GM23338 (cell line): ENCODE results near the gene FOXM1. TPM values are rescaled to one million over a fixed set of nuclear protein-coding genes. Genes with fewer than 3 reads are reported as not detected.

Experiments
- ATAC-seq: fragments of 200-7000 bp; cut with Tn5 transposase; 3 replicates; pipeline ENCODE4 v1.9.1; 2020
- DNase-seq: peaks from one replicate; pipeline ENCODE4 v3.0.0-alpha.2; 2015; ENCODE audit warnings: low spot score
- H2AFZ ChIP-seq: fragments of 200-600 bp; sonication (generic); 2 replicates; pipeline ENCODE4 v1.8.0; 2016; ENCODE audit warnings: antibody characterized with exemption, mild to moderate bottlenecking, moderate library complexity
- H3F3A ChIP-seq: fragments of 200-600 bp; sonication (generic); replicated peaks from 2 replicates; pipeline ENCODE4 v1.8.0; 2017; ENCODE audit warnings: antibody characterized with exemption, mixed run types, low read depth
- H3K27ac ChIP-seq: fragments of 200-600 bp; sonication (generic); 2 replicates; pipeline ENCODE4 v1.6.1; 2016; ENCODE audit warnings: low read depth
- H3K27me3 ChIP-seq: fragments of 200-600 bp; sonication (generic); 2 replicates; pipeline ENCODE4 v1.8.0; 2016; ENCODE audit warnings: mild to moderate bottlenecking, mixed run types, moderate library complexity; ENCODE audit not compliant: insufficient read depth
- H3K36me3 ChIP-seq: fragments of 200-600 bp; sonication (generic); 2 replicates; pipeline ENCODE4 v1.8.0; 2016; ENCODE audit warnings: mild to moderate bottlenecking; ENCODE audit not compliant: insufficient read depth
- H3K4me1 ChIP-seq: fragments of 200-600 bp; sonication (generic); 2 replicates; pipeline ENCODE4 v1.8.0; 2016; ENCODE audit warnings: mild to moderate bottlenecking, moderate library complexity; ENCODE audit not compliant: insufficient read depth
- H3K4me2 ChIP-seq: fragments of 200-600 bp; sonication (generic); 2 replicates; pipeline ENCODE4 v1.7.1; 2017; ENCODE audit warnings: mixed run types
- H3K4me3 ChIP-seq: fragments of 200-600 bp; sonication (generic); 2 replicates; pipeline ENCODE4 v1.6.1; 2016; ENCODE audit warnings: mixed run types
- H3K79me2 ChIP-seq: fragments of 200-600 bp; sonication (generic); replicated peaks from 2 replicates; pipeline ENCODE4 v1.8.0; 2017; ENCODE audit warnings: mild to moderate bottlenecking; ENCODE audit not compliant: insufficient read depth
- H3K9me2 ChIP-seq: fragments of 200-600 bp; sonication (generic); 2 replicates; pipeline ENCODE4 v1.8.0; 2017; ENCODE audit not compliant: insufficient read depth
- H4K20me1 ChIP-seq: fragments of 200-600 bp; sonication (generic); replicated peaks from 2 replicates; pipeline ENCODE4 v1.8.0; 2017; ENCODE audit warnings: mild to moderate bottlenecking; ENCODE audit not compliant: insufficient read depth
- H3K27ac Mint-ChIP-seq: 2 replicates; pipeline ENCODE4 v1.8.0; 2020; ENCODE audit warnings: inconsistent platforms, mild to moderate bottlenecking, moderate library complexity, mixed read lengths
- H3K27me3 Mint-ChIP-seq: 3 replicates; pipeline ENCODE4 v1.8.0; 2022; ENCODE audit warnings: low read depth, mild to moderate bottlenecking, moderate library complexity, mixed read lengths, inconsistent platforms; ENCODE audit not compliant: insufficient read depth, poor library complexity
- H3K36me3 Mint-ChIP-seq: 3 replicates; pipeline ENCODE4 v1.8.0; 2021; ENCODE audit warnings: low read depth, mild to moderate bottlenecking, inconsistent platforms, moderate library complexity, mixed read lengths
- H3K4me1 Mint-ChIP-seq: 3 replicates; pipeline ENCODE4 v1.8.0; 2020; ENCODE audit warnings: mild to moderate bottlenecking, inconsistent platforms, mixed read lengths
- H3K4me3 Mint-ChIP-seq: 3 replicates; pipeline ENCODE4 v1.8.0; 2021; ENCODE audit warnings: moderate library complexity, mild to moderate bottlenecking, inconsistent platforms, mixed read lengths
- H3K9me3 Mint-ChIP-seq: 3 replicates; pipeline ENCODE4 v1.8.0; 2020; ENCODE audit warnings: moderate library complexity, mild to moderate bottlenecking, inconsistent platforms, mixed read lengths
- EZH2phosphoT487 ChIP-seq: fragments of 200-600 bp; sonication (generic); IDR thresholded peaks from one replicate; pipeline ENCODE4 v1.8.1; 2018; ENCODE audit warnings: antibody characterized with exemption; ENCODE audit not compliant: unreplicated experiment
- JUNB ChIP-seq: IDR thresholded peaks from one replicate; pipeline ENCODE4 v1.6.1; 2016; ENCODE audit warnings: antibody characterized with exemption; ENCODE audit not compliant: unreplicated experiment
- POLR2AphosphoS5 ChIP-seq: IDR thresholded peaks from 2 replicates; pipeline ENCODE4 v1.6.1; 2016; ENCODE audit warnings: antibody characterized with exemption, low read depth
- STAT1 ChIP-seq: IDR thresholded peaks from one replicate; pipeline ENCODE4 v1.6.1; 2016; ENCODE audit warnings: antibody characterized with exemption; ENCODE audit not compliant: unreplicated experiment
- ZNF331 ChIP-seq: fragments of 250-450 bp; sonication (Bioruptor Pico); IDR thresholded peaks from 2 replicates; pipeline ENCODE4 v1.5.0; 2020; ENCODE audit warnings: low read depth, mild to moderate bottlenecking, moderate library complexity
- polyA plus RNA-seq: library from polyadenylated mRNA; unstranded; fragments of >200 nt; fragmentation: Nextera tagmentation; extraction: Ambion mirVana; gene quantifications from 2 replicates; pipeline ENCODE4 v1.2.1, GENCODE V29; 2016
- total RNA-seq: library from RNA; depleted of rRNA; stranded (reverse); fragments of >200 nt; shearing (Covaris generic); gene quantifications from 2 replicates; pipeline ENCODE4 v1.2.3, GENCODE V29; 2014
- TF ChIP-seq, protein P1 (sequence below): fragments of 250-450 bp; sonication (Bioruptor Pico); IDR thresholded peaks from 2 replicates; pipeline ENCODE4 v1.5.0; 2020; ENCODE audit warnings: mild to moderate bottlenecking, moderate library complexity
- TF ChIP-seq, protein P2 (sequence below): IDR thresholded peaks from 2 replicates; pipeline ENCODE4 v1.6.1; 2016; ENCODE audit warnings: antibody characterized with exemption

The FOXM1 gene
- total and polyA plus RNA-seq, 2 experiments from 2014 or later = 31.0 to 98.1 TPM

DNA sequence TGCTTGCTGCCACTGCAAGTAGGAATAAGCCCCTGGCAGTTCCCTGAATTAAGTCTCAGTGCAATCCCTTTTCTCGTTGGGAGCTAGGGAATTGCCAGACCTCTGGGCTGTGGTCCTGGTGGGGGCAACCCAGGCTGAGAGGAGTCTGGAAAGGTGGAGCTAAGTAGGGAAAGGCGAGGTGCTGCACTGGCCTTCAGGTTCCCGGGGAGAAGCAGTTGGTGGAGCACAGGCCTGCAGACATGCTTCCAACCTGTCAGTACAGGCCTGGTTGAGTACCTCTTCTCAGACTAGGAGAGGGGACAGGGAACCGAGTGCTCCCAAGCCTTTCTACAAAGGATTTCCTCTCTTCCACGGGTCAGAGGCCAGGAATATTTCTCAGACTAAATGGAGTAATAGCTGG is 43.6 kb downstream of the FOXM1 start:
- Histone ChIP-seq H3K4me1 (peaks cover 12% of the 10 kb centered on the region; the same call in 1 of the 2 replicates), H4K20me1 (peaks cover 5% of the 10 kb centered on the region; the same call in 1 of the 2 replicates), H3K79me2 (no peaks in the 10 kb centered on the region), H3K27me3 (no peaks in the 10 kb centered on the region), H3K36me3 (no peaks in the 10 kb centered on the region), H2AFZ (no peak overlapping the region), H3K9me2 (no peaks in the 10 kb centered on the region), H3K27ac (no peak overlapping the region), H3F3A (0 out of 2 replicates have a peak, but pooled peaks cover 3% of the 10 kb centered on the region), H3K4me2 (no peak overlapping the region), H3K4me3 (no peak overlapping the region)
- peaks cover 19% of the 10 kb centered on the region for H3K4me1 Mint-ChIP-seq
- TF ChIP-seq, protein P1, sequence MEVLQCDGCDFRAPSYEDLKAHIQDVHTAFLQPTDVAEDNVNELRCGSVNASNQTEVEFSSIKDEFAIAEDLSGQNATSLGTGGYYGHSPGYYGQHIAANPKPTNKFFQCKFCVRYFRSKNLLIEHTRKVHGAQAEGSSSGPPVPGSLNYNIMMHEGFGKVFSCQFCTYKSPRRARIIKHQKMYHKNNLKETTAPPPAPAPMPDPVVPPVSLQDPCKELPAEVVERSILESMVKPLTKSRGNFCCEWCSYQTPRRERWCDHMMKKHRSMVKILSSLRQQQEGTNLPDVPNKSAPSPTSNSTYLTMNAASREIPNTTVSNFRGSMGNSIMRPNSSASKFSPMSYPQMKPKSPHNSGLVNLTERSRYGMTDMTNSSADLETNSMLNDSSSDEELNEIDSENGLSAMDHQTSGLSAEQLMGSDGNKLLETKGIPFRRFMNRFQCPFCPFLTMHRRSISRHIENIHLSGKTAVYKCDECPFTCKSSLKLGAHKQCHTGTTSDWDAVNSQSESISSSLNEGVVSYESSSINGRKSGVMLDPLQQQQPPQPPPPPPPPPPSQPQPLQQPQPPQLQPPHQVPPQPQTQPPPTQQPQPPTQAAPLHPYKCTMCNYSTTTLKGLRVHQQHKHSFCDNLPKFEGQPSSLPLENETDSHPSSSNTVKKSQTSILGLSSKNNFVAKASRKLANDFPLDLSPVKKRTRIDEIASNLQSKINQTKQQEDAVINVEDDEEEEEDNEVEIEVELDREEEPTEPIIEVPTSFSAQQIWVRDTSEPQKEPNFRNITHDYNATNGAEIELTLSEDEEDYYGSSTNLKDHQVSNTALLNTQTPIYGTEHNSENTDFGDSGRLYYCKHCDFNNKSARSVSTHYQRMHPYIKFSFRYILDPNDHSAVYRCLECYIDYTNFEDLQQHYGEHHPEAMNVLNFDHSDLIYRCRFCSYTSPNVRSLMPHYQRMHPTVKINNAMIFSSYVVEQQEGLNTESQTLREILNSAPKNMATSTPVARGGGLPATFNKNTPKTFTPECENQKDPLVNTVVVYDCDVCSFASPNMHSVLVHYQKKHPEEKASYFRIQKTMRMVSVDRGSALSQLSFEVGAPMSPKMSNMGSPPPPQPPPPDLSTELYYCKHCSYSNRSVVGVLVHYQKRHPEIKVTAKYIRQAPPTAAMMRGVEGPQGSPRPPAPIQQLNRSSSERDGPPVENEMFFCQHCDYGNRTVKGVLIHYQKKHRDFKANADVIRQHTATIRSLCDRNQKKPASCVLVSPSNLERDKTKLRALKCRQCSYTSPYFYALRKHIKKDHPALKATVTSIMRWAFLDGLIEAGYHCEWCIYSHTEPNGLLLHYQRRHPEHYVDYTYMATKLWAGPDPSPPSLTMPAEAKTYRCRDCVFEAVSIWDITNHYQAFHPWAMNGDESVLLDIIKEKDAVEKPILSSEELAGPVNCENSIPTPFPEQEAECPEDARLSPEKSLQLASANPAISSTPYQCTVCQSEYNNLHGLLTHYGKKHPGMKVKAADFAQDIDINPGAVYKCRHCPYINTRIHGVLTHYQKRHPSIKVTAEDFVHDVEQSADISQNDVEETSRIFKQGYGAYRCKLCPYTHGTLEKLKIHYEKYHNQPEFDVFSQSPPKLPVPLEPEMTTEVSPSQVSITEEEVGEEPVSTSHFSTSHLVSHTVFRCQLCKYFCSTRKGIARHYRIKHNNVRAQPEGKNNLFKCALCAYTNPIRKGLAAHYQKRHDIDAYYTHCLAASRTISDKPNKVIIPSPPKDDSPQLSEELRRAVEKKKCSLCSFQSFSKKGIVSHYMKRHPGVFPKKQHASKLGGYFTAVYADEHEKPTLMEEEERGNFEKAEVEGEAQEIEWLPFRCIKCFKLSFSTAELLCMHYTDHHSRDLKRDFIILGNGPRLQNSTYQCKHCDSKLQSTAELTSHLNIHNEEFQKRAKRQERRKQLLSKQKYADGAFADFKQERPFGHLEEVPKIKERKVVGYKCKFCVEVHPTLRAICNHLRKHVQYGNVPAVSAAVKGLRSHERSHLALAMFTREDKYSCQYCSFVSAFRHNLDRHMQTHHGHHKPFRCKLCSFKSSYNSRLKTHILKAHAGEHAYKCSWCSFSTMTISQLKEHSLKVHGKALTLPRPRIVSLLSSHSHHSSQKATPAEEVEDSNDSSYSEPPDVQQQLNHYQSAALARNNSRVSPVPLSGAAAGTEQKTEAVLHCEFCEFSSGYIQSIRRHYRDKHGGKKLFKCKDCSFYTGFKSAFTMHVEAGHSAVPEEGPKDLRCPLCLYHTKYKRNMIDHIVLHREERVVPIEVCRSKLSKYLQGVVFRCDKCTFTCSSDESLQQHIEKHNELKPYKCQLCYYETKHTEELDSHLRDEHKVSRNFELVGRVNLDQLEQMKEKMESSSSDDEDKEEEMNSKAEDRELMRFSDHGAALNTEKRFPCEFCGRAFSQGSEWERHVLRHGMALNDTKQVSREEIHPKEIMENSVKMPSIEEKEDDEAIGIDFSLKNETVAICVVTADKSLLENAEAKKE (CRISPR knock-in tag) = no peak
- TF ChIP-seq STAT1 (no peak), JUNB (no peak), ZNF331 (CRISPR knock-in tag) (no peak), POLR2AphosphoS5 (no peak), EZH2phosphoT487 (no peak)
- TF ChIP-seq, protein P2, sequence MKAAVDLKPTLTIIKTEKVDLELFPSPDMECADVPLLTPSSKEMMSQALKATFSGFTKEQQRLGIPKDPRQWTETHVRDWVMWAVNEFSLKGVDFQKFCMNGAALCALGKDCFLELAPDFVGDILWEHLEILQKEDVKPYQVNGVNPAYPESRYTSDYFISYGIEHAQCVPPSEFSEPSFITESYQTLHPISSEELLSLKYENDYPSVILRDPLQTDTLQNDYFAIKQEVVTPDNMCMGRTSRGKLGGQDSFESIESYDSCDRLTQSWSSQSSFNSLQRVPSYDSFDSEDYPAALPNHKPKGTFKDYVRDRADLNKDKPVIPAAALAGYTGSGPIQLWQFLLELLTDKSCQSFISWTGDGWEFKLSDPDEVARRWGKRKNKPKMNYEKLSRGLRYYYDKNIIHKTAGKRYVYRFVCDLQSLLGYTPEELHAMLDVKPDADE = no peak
- DNase-seq (no peak), ATAC-seq (no peak)
- H3K9me3 Mint-ChIP-seq = no peaks in the 10 kb centered on the region
- H3K27me3 Mint-ChIP-seq = peaks cover 11% of the 10 kb centered on the region
- H3K36me3 Mint-ChIP-seq = peaks cover 12% of the 10 kb centered on the region
- no peak overlapping the region; the same call in 1 of the 2 replicates for H3K27ac Mint-ChIP-seq
- no peak overlapping the region for H3K4me3 Mint-ChIP-seq
